Spleen (tissue), 11 donors: ENCODE results near the gene OS9. TPM values are rescaled to one million over a fixed set of nuclear protein-coding genes. Genes with fewer than 3 reads are reported as not detected.
"Not testable (repeated sequence)": the region's sequence is repeated elsewhere in the genome, so short reads cannot be mapped to it uniquely, and the experiment has no call there.

Experiments used
- DNase-seq: peaks from one replicate; pipeline ENCODE4 v3.0.0-alpha.2; 2020
- H3K27ac ChIP-seq, 8 donors: fragments of 200-600 bp; sonication (generic) in 7 of 8; 1 replicate in 4 of 8; 2 replicates in 4 of 8; pipeline versions ENCODE4 v1.5.0 to v1.8.0; 2016 to 2021; ENCODE audit warnings: inconsistent platforms in 4 of 8, mild to moderate bottlenecking in 4 of 8, moderate library complexity in 1 of 8
- H3K27me3 ChIP-seq, 7 donors: fragments of 200-600 bp; sonication (generic) in 6 of 7; replicated peaks in 1 of 7; 1 replicate in 4 of 7; 2 replicates in 3 of 7; pipeline versions ENCODE4 v1.5.0 to v1.8.0; 2016 to 2021; ENCODE audit warnings: inconsistent platforms in 3 of 7, mild to moderate bottlenecking in 1 of 7
- H3K36me3 ChIP-seq, 6 donors: fragments of 200-600 bp; sonication (generic) in 5 of 6; 1 replicate in 4 of 6; 2 replicates in 2 of 6; pipeline versions ENCODE4 v1.5.0 to v1.8.0; 2016 to 2021; ENCODE audit warnings: inconsistent platforms in 2 of 6
- H3K4me1 ChIP-seq, 6 donors: fragments of 200-600 bp; sonication (generic) in 5 of 6; 1 replicate in 3 of 6; 2 replicates in 3 of 6; pipeline versions ENCODE4 v1.5.0 to v1.8.0; 2016 to 2021; ENCODE audit warnings: inconsistent platforms in 3 of 6
- H3K4me3 ChIP-seq, 8 donors: fragments of 200-600 bp; sonication (generic) in 7 of 8; 1 replicate in 4 of 8; 2 replicates in 4 of 8; pipeline versions ENCODE4 v1.5.0 to v1.8.0; 2016 to 2021; ENCODE audit warnings: inconsistent platforms in 4 of 8, mild to moderate bottlenecking in 4 of 8, moderate library complexity in 2 of 8
- H3K9me3 ChIP-seq, 8 donors: fragments of 200-600 bp; sonication (generic) in 7 of 8; 1 replicate in 4 of 8; 2 replicates in 4 of 8; pipeline versions ENCODE4 v1.5.0 to v1.8.0; 2016 to 2021; ENCODE audit warnings: inconsistent platforms in 4 of 8
- CTCF ChIP-seq, 11 experiments: fragments of 200-600 bp in 7 of 11; fragments of 450-650 bp in 4 of 11; sonication (generic) in 4 of 11; IDR thresholded peaks in 8 of 11; conservative IDR thresholded peaks in 3 of 11; 1 replicate in 7 of 11; 2 replicates in 4 of 11; pipeline versions ENCODE4 v1.4.0 to v1.8.0; 2016 to 2021; ENCODE audit warnings: antibody characterized with exemption in 11 of 11, inconsistent platforms in 4 of 11, mild to moderate bottlenecking in 1 of 11
- POLR2A ChIP-seq, 3 donors: fragments of 450-650 bp; IDR thresholded peaks; one replicate each; pipeline ENCODE4 v1.5.1; 2017; ENCODE audit warnings: antibody characterized with exemption in 3 of 3, mild to moderate bottlenecking in 1 of 3
- POLR2AphosphoS5 ChIP-seq, 3 donors: sonication (generic); formaldehyde crosslinking; IDR thresholded peaks; one replicate each; pipeline ENCODE4 v1.5.1; 2017; ENCODE audit warnings: antibody characterized with exemption in 3 of 3
- WGBS, 5 donors: extraction: QIAGEN DNeasy Blood & Tissue Kit in 3 of 5; methylation state at CpG; one replicate each; pipeline versions ENCODE4 v1.1.5 to v1.1.7; 2013 to 2018; 5-methylcytosine and 5-hydroxymethylcytosine counted together
- intact Hi-C: fragments of 100-400 bp; cut with DNase I; formaldehyde crosslinking; loops from one replicate; pipeline ENCODE4 v1.15.0; 2023; ENCODE audit warnings: low total_unique reads
- polyA plus RNA-seq, 3 donors: library from polyadenylated mRNA; stranded (reverse); fragments of 200-250 nt; gene quantifications; one replicate each; pipeline ENCODE4 v1.2.1, GENCODE V29; 2013
- total RNA-seq, 7 donors: library from RNA; depleted of rRNA in 3 of 7; stranded (reverse); fragments of >200 nt in 3 of 7; fragmentation: NEBNext Ultra II Directional in 4 of 7; extraction: Animal tissue kit (Norgen Biotek cat#: 25700) in 4 of 7; gene quantifications; one replicate each; pipeline versions ENCODE4 v1.1.0 to v1.2.1, GENCODE V29; 2016 to 2021
- donor health status: healthy with polysubstance abuse.
- donor health status: DM: no; HTN: no; CAD: no; lungs with moderate emphysema.
- donor health status: DM: no; HTN: no; CAD: no.
- donor health status: Bipolar disorder and iron deficiency.
- donor health status: healthy.
- donor health status: DM: no; HTN: no; CAD: no.
- donor health status: DM: yes; HTN: yes; CAD: no.

OS9 gene
- total and polyA plus RNA-seq, 10 donors: 94.9 to 323 (median 253) TPM

GRCh38 chr12:57655541-57656240 lies 38.2 kb upstream of the OS9 start:
- peaks cover 0 to 19% (median 12%) of the 10 kb centered on the region in 8 donors for H3K9me3 ChIP-seq
- no peak for DNase-seq
- H3K27me3 ChIP-seq: peaks cover 0 to 9% (median 0%) of the 10 kb centered on the region in 7 donors
- 80 to 86% (median 81%) methylated on average over 16 to 23 of the region's 23 CpGs for WGBS, 5 donors
- H3K36me3 ChIP-seq: no peaks in the 10 kb centered on the region
- H3K4me1 ChIP-seq: no peaks in the 10 kb centered on the region
- intact Hi-C loops: no loop called here
- no peak for TF ChIP-seq POLR2A (IDR thresholded peaks at IDR 0.05)
- no peak for TF ChIP-seq POLR2AphosphoS5 (IDR thresholded peaks at IDR 0.05)
- no peak for TF ChIP-seq CTCF (IDR thresholded peaks at IDR 0.05 in 8 of 11, conservative IDR thresholded peaks at IDR 0.05 in 3 of 11)
- H3K27ac ChIP-seq: no peak overlapping the region
- H3K4me3 ChIP-seq: no peak overlapping the region

GRCh38 chr12:57656408-57656807 lies 37.5 kb upstream of the OS9 start:
- H3K4me1 ChIP-seq, intact Hi-C loops, H3K4me3 ChIP-seq, H3K27me3 ChIP-seq, H3K27ac ChIP-seq, DNase-seq, H3K36me3 ChIP-seq: not testable (repeated sequence)
- WGBS, 5 donors: 69 to 91% (median 83%) methylated on average over 4 of the region's 4 CpGs
- H3K9me3 ChIP-seq: peaks cover 0 to 23% (median 16%) of the 10 kb centered on the region in 8 donors

- Histone ChIP-seq H3K9me3 (peaks cover 0 to 27% (median 17%) of the 10 kb centered on the region in 8 donors), H3K4me3 (no peak overlapping the region), H3K27ac (no peak overlapping the region), H3K36me3 (no peaks in the 10 kb centered on the region), H3K27me3 (peaks cover 0 to 9% (median 0%) of the 10 kb centered on the region in 7 donors), H3K4me1 (no peaks in the 10 kb centered on the region)
- WGBS, 5 donors: 60 to 72% (median 65%) methylated on average over 3 of the region's 3 CpGs
- intact Hi-C loops: no loop called here
- no peak for DNase-seq
- TF ChIP-seq POLR2A (IDR thresholded peaks at IDR 0.05) (no peak), CTCF (IDR thresholded peaks at IDR 0.05 in 8 of 11, conservative IDR thresholded peaks at IDR 0.05 in 3 of 11) (no peak), POLR2AphosphoS5 (IDR thresholded peaks at IDR 0.05) (no peak)
Measured at GRCh38 chr12:57657744-57658143, 36.2 kb upstream of the OS9 start.

- TF ChIP-seq POLR2A (IDR thresholded peaks at IDR 0.05) (no peak), POLR2AphosphoS5 (IDR thresholded peaks at IDR 0.05) (no peak), CTCF (IDR thresholded peaks at IDR 0.05 in 8 of 11, conservative IDR thresholded peaks at IDR 0.05 in 3 of 11) (no peak)
- Histone ChIP-seq H3K27ac (no peak overlapping the region), H3K36me3 (no peaks in the 10 kb centered on the region), H3K9me3 (peaks cover 0 to 16% (median 10%) of the 10 kb centered on the region in 8 donors), H3K27me3 (peaks cover 0 to 9% (median 0%) of the 10 kb centered on the region in 7 donors), H3K4me1 (no peaks in the 10 kb centered on the region), H3K4me3 (no peak overlapping the region)
- DNase-seq: no peak
- WGBS, 5 donors: 62 to 74% (median 65%) methylated on average over 3 of the region's 3 CpGs
- intact Hi-C loops: no loop called here
Measured at GRCh38 chr12:57658890-57659289, 35.0 kb upstream of the OS9 start.
